ENCODE measurements around the gene INSC.

- TF ChIP-seq JUND (IDR thresholded peaks at IDR 0.05) (no peak), ATF3 (IDR thresholded peaks at IDR 0.05) (no peak), CTCF (IDR thresholded peaks at IDR 0.05 in 2 of 3, conservative IDR thresholded peaks at IDR 0.05 in 1 of 3; ENCODE audit: borderline replicate concordance in 1 of 3, insufficient read depth in 1 of 3, low read depth in 2 of 3, low read length in 2 of 3) (no peak), MAX (IDR thresholded peaks at IDR 0.05) (no peak), POLR2A (IDR thresholded peaks at IDR 0.05; ENCODE audit: borderline replicate concordance, extremely low read depth, insufficient read depth, insufficient read length) (no peak), TCF7L2 (IDR thresholded peaks at IDR 0.05; ENCODE audit: borderline replicate concordance, extremely low read depth, insufficient read depth, insufficient read length) (no peak)
These were observed 82.0 kb downstream of the INSC start for GRCh38 chr11:15196704-15197103.

Measured in HCT116 (cell line).